ENCODE measurements around the gene LY86.

DNA sequence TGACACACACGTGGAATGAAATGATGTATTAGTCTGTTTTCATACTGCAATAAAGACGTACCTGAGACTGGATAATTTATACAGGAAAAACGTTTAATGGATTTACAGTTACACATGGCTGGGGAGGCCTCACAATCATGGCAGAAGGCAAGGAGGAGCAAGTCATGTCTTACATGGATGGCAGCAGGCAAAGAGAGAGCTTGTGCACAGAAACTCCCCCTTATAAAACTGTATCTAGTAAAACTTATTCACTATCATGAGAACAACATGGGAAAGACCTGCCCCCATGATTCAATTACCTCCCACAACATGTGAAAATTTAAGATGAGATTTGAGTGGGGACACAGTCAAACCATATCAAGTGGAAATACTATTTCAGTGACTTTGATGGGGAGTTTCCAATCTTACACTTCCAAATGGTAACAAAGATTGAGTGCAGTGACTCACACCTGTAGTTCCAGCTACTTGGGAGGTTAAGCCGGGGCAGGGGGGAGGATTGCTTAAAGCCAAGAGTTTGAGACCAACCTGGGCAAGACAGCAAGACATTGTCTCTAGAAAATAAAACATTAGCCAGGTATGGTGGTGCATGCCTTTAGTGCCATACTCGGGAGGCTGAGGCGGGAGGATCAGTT is 8.2 kb upstream of the LY86 start:
- TF ChIP-seq DPF2 (IDR thresholded peaks at IDR 0.05) (no peak), NR2C2 (CRISPR knock-in tag; IDR thresholded peaks at IDR 0.05) (no peak), NR2C2 (tag; IDR thresholded peaks at IDR 0.05) (no peak), POLR2A (conservative IDR thresholded peaks at IDR 0.05) (no peak), TAF7 (tag; IDR thresholded peaks at IDR 0.05) (no peak), TCF7L2 (IDR thresholded peaks at IDR 0.05; ENCODE audit: low read depth, low read length) (no peak), RBM22 (IDR thresholded peaks at IDR 0.05; ENCODE audit: low read depth, low read length, poor library complexity, severe bottlenecking) (no peak), ZFP36 (IDR thresholded peaks at IDR 0.05; ENCODE audit: low read depth, low read length, partially characterized antibody) (no peak), GABPA (tag; conservative IDR thresholded peaks at IDR 0.05; ENCODE audit: low read depth) (no peak)
- TF ChIP-seq, protein P1, sequence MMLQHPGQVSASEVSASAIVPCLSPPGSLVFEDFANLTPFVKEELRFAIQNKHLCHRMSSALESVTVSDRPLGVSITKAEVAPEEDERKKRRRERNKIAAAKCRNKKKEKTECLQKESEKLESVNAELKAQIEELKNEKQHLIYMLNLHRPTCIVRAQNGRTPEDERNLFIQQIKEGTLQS (IDR thresholded peaks at IDR 0.05): no peak
- TF ChIP-seq, protein P1 (CRISPR knock-in tag; conservative IDR thresholded peaks at IDR 0.05): no peak
- TF ChIP-seq, protein P2, sequence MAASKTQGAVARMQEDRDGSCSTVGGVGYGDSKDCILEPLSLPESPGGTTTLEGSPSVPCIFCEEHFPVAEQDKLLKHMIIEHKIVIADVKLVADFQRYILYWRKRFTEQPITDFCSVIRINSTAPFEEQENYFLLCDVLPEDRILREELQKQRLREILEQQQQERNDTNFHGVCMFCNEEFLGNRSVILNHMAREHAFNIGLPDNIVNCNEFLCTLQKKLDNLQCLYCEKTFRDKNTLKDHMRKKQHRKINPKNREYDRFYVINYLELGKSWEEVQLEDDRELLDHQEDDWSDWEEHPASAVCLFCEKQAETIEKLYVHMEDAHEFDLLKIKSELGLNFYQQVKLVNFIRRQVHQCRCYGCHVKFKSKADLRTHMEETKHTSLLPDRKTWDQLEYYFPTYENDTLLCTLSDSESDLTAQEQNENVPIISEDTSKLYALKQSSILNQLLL (CRISPR knock-in tag; IDR thresholded peaks at IDR 0.05; ENCODE audit: borderline replicate concordance): no peak
